Trophoblast cell (in vitro differentiated cells and primary cell): Measurements from ENCODE around the gene APLP2.

Source experiments
- DNase-seq, 2 donors: peaks; one replicate each; pipeline ENCODE4 v3.0.0-alpha.2; 2016
- H2AFZ ChIP-seq: 2 replicates; pipeline ENCODE4 v1.6.1; 2013; ENCODE audit warnings: low read length, moderate library complexity, mild to moderate bottlenecking; ENCODE audit not compliant: insufficient read depth, poor library complexity
- H2AK5ac ChIP-seq: 2 replicates; pipeline ENCODE4 v1.6.1; 2013; ENCODE audit warnings: mild to moderate bottlenecking, low read length
- H2BK120ac ChIP-seq: 2 replicates; pipeline ENCODE4 v1.6.1; 2013; ENCODE audit warnings: low read length, mild to moderate bottlenecking, moderate library complexity; ENCODE audit not compliant: insufficient read depth, poor library complexity
- H2BK12ac ChIP-seq: 2 replicates; pipeline ENCODE4 v1.6.1; 2013; ENCODE audit warnings: mild to moderate bottlenecking, low read length, moderate library complexity
- H2BK5ac ChIP-seq: 2 replicates; pipeline ENCODE4 v1.6.1; 2013; ENCODE audit warnings: low read length, low read depth, moderate library complexity, mild to moderate bottlenecking; ENCODE audit not compliant: poor library complexity
- H3K14ac ChIP-seq: 2 replicates; pipeline ENCODE4 v1.6.1; 2013; ENCODE audit warnings: mild to moderate bottlenecking, low read length
- H3K18ac ChIP-seq: 2 replicates; pipeline ENCODE4 v1.6.1; 2013; ENCODE audit warnings: mild to moderate bottlenecking, low read length
- H3K23ac ChIP-seq: 2 replicates; pipeline ENCODE4 v1.6.1; 2013; ENCODE audit warnings: low read length
- H3K27ac ChIP-seq: 2 replicates; pipeline ENCODE4 v1.5.1; 2013; ENCODE audit warnings: low read depth, mild to moderate bottlenecking, inconsistent platforms, low read length, moderate library complexity
- H3K27me3 ChIP-seq: 2 replicates; pipeline ENCODE4 v1.6.1; 2013; ENCODE audit warnings: inconsistent platforms, mild to moderate bottlenecking, low read length, moderate library complexity; ENCODE audit not compliant: insufficient read depth
- H3K36me3 ChIP-seq, 2 experiments: 1 replicate in 1 of 2; 2 replicates in 1 of 2; pipeline ENCODE4 v1.6.1; 2013; ENCODE audit warnings: low read length in 2 of 2, mild to moderate bottlenecking in 2 of 2, moderate library complexity in 1 of 2; ENCODE audit not compliant: insufficient read depth in 2 of 2, control insufficient read depth in 1 of 2
- H3K4ac ChIP-seq: 2 replicates; pipeline ENCODE4 v1.6.1; 2013; ENCODE audit warnings: low read depth, mild to moderate bottlenecking, low read length, moderate library complexity
- H3K4me1 ChIP-seq, 2 experiments: 1 replicate in 1 of 2; 2 replicates in 1 of 2; pipeline ENCODE4 v1.6.1; 2013; ENCODE audit warnings: low read length in 2 of 2, mild to moderate bottlenecking in 2 of 2, moderate library complexity in 1 of 2; ENCODE audit not compliant: insufficient read depth in 2 of 2, control insufficient read depth in 1 of 2
- H3K4me2 ChIP-seq: 2 replicates; pipeline ENCODE4 v1.6.1; 2013; ENCODE audit warnings: inconsistent platforms, mild to moderate bottlenecking, low read length, moderate library complexity
- H3K4me3 ChIP-seq: 2 replicates; pipeline ENCODE4 v1.5.1; 2013; ENCODE audit warnings: mild to moderate bottlenecking, low read depth, low read length, inconsistent platforms
- H3K79me1 ChIP-seq: one replicate; pipeline ENCODE4 v1.6.1; 2013; ENCODE audit warnings: low read length
- H3K79me2 ChIP-seq: 2 replicates; pipeline ENCODE4 v1.6.1; 2013; ENCODE audit warnings: low read length, mild to moderate bottlenecking; ENCODE audit not compliant: control insufficient read depth, insufficient read depth, poor library complexity
- H3K9ac ChIP-seq: 2 replicates; pipeline ENCODE4 v1.6.1; 2013; ENCODE audit warnings: mild to moderate bottlenecking, low read length
- H3K9me3 ChIP-seq: 2 replicates; pipeline ENCODE4 v1.6.1; 2013; ENCODE audit warnings: low read depth, mild to moderate bottlenecking, control low read depth, inconsistent platforms, low read length; ENCODE audit not compliant: insufficient read depth
- H4K12ac ChIP-seq: 2 replicates; pipeline ENCODE4 v1.6.1; 2013; ENCODE audit warnings: low read depth, mild to moderate bottlenecking, low read length, moderate library complexity
- H4K8ac ChIP-seq: 2 replicates; pipeline ENCODE4 v1.6.1; 2013; ENCODE audit warnings: low read depth, mild to moderate bottlenecking, low read length, moderate library complexity
- H4K91ac ChIP-seq: one replicate; pipeline ENCODE4 v1.6.1; 2013; ENCODE audit warnings: low read depth, mild to moderate bottlenecking, low read length, moderate library complexity
- WGBS: extraction: QIAGEN DNeasy Blood & Tissue Kit; methylation state at CpG from one replicate; pipeline ENCODE4 v1.1.7; 2013; ENCODE audit warnings: missing lambda C conversion rate; ENCODE audit not compliant: insufficient read length, insufficient coverage; ENCODE audit errors: extremely low coverage; 5-methylcytosine and 5-hydroxymethylcytosine counted together

APLP2 gene

GRCh38 chr11:130095326-130095725, 25.6 kb downstream of the APLP2 start:
- no peak overlapping the region for H3K23ac ChIP-seq
- peaks cover 1% of the 10 kb centered on the region for H3K9me3 ChIP-seq
- no peak overlapping the region for H4K12ac ChIP-seq
- no peak overlapping the region for H4K8ac ChIP-seq
- H3K18ac ChIP-seq: no peak overlapping the region
- H2BK12ac ChIP-seq: no peak overlapping the region
- no peaks in the 10 kb centered on the region for H3K79me1 ChIP-seq
- H3K4me2 ChIP-seq: no peak overlapping the region
- no peaks in the 10 kb centered on the region for H3K4me1 ChIP-seq
- no CpG with 5 or more reads among the region's 1 CpG for WGBS
- H3K27me3 ChIP-seq: no peaks in the 10 kb centered on the region
- no peak overlapping the region for H2AFZ ChIP-seq
- DNase-seq: no peak
- no peak overlapping the region for H2BK120ac ChIP-seq
- no peak overlapping the region for H4K91ac ChIP-seq
- no peak overlapping the region for H3K4ac ChIP-seq
- no peak overlapping the region for H2AK5ac ChIP-seq
- no peaks in the 10 kb centered on the region for H3K36me3 ChIP-seq
- no peak overlapping the region for H3K4me3 ChIP-seq
- H3K27ac ChIP-seq: no peak overlapping the region
- H3K9ac ChIP-seq: no peak overlapping the region
- H3K79me2 ChIP-seq: peaks cover 1% of the 10 kb centered on the region
- H2BK5ac ChIP-seq: no peak overlapping the region
- H3K14ac ChIP-seq: no peak overlapping the region

- Histone ChIP-seq H3K36me3 (no peaks in the 10 kb centered on the region), H3K23ac (no peak overlapping the region), H3K18ac (no peak overlapping the region), H3K4me1 (no peaks in the 10 kb centered on the region), H3K27me3 (no peaks in the 10 kb centered on the region), H3K27ac (no peak overlapping the region), H3K9ac (no peak overlapping the region), H3K79me1 (no peaks in the 10 kb centered on the region), H4K12ac (no peak overlapping the region), H4K91ac (no peak overlapping the region), H3K4me3 (no peak overlapping the region), H3K4ac (no peak overlapping the region), H2BK120ac (no peak overlapping the region), H4K8ac (no peak overlapping the region), H3K9me3 (peaks cover 1% of the 10 kb centered on the region), H2BK12ac (no peak overlapping the region), H3K79me2 (peaks cover 1% of the 10 kb centered on the region), H3K14ac (no peak overlapping the region), H2AK5ac (no peak overlapping the region), H3K4me2 (no peak overlapping the region), H2AFZ (no peak overlapping the region), H2BK5ac (no peak overlapping the region)
- no peak for DNase-seq
- WGBS: no CpG with 5 or more reads among the region's 2 CpGs
These were observed 26.3 kb downstream of the APLP2 start for GRCh38 chr11:130096042-130096441.

GRCh38 chr11:130096823-130097222, 27.1 kb downstream of the APLP2 start:
- Histone ChIP-seq H2BK12ac (no peak overlapping the region), H3K36me3 (no peaks in the 10 kb centered on the region), H3K4me1 (no peaks in the 10 kb centered on the region), H2BK5ac (no peak overlapping the region), H4K91ac (no peak overlapping the region), H2AK5ac (no peak overlapping the region), H4K8ac (no peak overlapping the region), H3K27ac (no peak overlapping the region), H3K18ac (no peak overlapping the region), H3K4me3 (no peak overlapping the region), H3K4me2 (no peak overlapping the region), H3K23ac (no peak overlapping the region), H2BK120ac (no peak overlapping the region), H3K14ac (no peak overlapping the region), H4K12ac (no peak overlapping the region), H3K9ac (no peak overlapping the region), H3K27me3 (no peaks in the 10 kb centered on the region), H3K4ac (no peak overlapping the region), H3K9me3 (peaks cover 1% of the 10 kb centered on the region), H3K79me1 (no peaks in the 10 kb centered on the region), H2AFZ (no peak overlapping the region), H3K79me2 (peaks cover 1% of the 10 kb centered on the region)
- DNase-seq: no peak
- no CpG with 5 or more reads among the region's 2 CpGs for WGBS

- no peak overlapping the region for H2AFZ ChIP-seq
- peak overlapping the region; percentile 85 for H3K4ac ChIP-seq
- H3K9ac ChIP-seq: no peak overlapping the region
- no peak overlapping the region for H4K91ac ChIP-seq
- no peak overlapping the region for H3K4me3 ChIP-seq
- WGBS: no CpG with 5 or more reads among the region's 4 CpGs
- no peaks in the 10 kb centered on the region for H3K27me3 ChIP-seq
- no peak overlapping the region for H3K4me2 ChIP-seq
- H4K12ac ChIP-seq: no peak overlapping the region
- no peak overlapping the region for H2BK120ac ChIP-seq
- H3K36me3 ChIP-seq: no peaks in the 10 kb centered on the region
- DNase-seq: no peak
- no peak overlapping the region for H2BK12ac ChIP-seq
- no peak overlapping the region for H2BK5ac ChIP-seq
- H2AK5ac ChIP-seq: no peak overlapping the region
- H3K27ac ChIP-seq: no peak overlapping the region
- H4K8ac ChIP-seq: no peak overlapping the region
- peaks cover 1% of the 10 kb centered on the region for H3K79me2 ChIP-seq
- peaks cover 1% of the 10 kb centered on the region for H3K9me3 ChIP-seq
- no peak overlapping the region for H3K23ac ChIP-seq
- peaks cover 0 to 2% of the 10 kb centered on the region in 2 experiments for H3K4me1 ChIP-seq
- H3K79me1 ChIP-seq: no peaks in the 10 kb centered on the region
- no peak overlapping the region for H3K14ac ChIP-seq
- no peak overlapping the region for H3K18ac ChIP-seq
These were observed 27.6 kb downstream of the APLP2 start for GRCh38 chr11:130097285-130097684.
